Measurements from ENCODE around the gene UBE2J2.
"Not testable (repeated sequence)": the region's sequence is repeated elsewhere in the genome, so short reads cannot be mapped to it uniquely, and the experiment has no call there.

Gene UBE2J2

DNA sequence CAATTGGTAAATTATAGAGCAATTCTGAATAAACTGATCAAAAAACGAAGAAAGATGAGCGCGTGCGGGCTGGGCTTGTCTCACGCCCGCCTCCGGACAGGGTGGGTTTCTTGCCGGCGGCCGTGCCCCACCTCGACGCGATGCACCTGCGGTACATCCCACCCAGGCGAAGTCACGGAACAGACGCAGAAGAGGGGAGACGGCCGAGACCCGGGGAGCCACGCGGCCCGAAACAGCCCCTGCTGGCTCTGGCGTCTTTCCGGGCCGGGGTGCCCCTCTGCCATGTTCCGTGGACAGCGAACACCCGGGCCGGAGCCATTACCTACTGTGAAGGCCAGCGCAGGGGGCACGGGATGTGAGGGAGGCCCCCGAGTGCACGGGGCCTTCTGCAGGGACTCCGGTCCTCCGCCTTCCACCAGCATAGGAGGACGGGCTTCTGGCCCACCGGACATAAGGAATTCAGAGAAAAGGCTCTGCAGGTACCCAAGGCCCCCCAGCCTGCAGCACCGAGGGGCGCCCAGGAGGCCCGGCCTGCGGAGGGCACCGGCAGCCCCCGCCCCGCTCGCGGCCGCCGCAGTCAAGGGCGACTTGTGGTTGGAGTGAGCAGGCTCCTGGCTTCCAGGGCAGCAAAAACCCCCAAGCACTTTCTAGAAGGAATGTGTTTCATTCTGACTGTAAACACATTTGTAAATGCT is 19.5 kb downstream of the UBE2J2 start:
- no peak for DNase-seq

DNA sequence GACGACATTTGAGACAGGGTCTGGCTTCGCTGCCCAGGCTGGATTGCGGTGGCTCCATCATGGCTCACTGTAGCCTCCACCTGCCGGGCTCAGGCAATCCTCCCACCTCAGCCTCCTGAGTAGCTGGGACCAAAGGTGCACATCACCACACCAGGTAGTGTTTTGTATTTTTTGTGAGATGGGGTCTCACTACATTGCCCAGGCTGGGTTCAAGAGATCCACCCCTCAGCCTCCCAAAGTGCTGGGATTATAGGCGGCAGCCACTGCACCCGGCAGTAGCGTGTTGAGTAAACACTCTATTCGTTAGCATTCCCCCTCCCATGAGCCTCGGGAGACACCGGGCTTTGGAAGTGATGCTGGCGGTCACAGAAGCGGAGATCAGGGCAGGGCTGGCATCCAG is 20.3 kb downstream of the UBE2J2 start:
- no peak for DNase-seq

DNA sequence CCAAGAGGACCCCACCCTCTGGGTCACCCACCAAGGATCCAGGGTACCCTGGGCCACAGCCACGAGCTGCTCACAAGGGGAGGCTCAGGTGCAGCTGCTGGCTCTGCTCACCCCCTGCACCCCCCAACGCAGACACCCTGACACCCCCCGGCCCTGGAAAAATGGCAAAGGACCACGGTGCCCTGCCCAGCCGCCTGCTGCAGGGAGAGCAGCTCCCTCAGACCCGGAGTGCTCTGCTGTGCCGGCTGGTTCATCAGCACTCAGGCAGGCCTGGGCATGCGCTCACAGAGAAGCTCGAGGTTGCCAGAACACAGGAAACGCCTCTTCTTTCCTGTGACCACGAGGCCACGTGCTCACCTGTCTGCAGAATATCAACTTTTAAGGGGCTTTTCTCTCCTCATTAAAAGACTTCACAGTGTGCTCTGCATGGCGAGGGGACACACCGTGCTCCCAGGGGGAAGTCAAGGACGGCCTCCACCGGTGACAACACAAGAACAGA is 22.8 kb downstream of the UBE2J2 start:
- DNase-seq: no peak

DNA sequence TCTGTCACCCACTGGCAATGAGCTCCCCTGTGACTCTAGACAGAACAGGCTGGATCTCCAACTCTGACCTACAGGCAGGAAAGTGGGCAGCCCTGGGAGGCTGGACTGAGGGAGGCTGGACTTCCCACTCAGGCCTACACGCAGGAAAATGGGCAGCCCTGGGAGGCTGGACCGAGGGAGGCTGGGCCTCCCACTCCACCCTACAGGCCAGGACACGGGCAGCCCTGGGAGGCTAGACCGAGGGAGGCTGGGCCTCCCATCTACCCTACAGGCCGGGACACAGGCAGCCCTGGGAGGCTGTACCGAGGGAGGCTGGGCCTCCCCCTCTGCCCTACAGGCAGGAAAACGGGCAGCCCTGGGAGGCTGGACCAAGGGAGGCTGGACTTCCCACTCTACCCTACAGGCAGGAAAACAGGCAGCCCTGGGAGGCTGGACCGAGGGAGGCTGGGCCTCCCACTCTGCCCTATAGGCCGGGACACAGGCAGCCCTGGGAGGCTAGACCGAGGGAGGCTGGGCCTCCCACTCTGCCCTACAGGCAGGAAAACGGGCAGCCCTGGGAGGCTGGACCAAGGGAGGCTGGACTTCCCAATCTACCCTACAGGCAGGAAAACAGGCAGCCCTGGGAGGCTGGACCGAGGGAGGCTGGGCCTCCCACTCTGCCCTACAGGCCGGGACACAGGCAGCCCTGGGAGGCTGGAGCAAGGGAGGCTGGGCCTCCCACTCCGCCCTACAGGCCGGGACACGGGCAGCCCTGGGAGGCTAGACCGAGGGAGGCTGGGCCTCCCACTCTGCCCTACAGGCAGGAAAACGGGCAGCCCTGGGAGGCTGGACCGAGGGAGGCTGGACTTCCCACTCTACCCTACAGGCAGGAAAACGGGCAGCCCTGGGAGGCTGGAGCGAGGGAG is 25.4 kb downstream of the UBE2J2 start:
- DNase-seq: not testable (repeated sequence)

DNA sequence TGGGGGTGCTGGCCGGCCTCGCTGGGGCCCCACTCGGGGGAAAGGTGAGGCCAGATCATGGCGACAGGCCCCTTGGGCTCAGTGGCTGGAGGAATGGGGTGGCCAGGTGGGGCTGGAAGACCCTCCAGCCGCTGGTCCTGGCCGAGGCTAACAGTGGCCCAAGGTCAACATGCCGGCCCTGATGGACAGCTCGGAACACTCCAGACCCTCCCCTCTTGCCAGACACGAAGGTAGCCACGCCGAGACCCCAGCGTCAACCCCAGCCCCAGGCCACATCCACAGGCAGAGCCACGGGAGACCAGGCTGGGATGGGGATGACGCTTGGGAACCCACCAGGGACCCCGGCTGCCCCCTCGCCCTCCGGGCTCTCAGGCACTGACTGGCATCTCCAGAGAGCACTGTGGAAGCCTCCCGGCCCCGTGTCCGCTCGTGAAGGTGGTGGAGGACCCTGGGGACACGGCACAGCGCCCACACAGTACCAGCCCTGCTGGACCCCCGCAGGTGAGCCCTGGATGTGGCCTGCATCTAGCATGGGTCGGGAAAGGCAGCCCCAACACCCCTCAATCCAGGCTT is 26.2 kb downstream of the UBE2J2 start:
- DNase-seq: no peak

DNA sequence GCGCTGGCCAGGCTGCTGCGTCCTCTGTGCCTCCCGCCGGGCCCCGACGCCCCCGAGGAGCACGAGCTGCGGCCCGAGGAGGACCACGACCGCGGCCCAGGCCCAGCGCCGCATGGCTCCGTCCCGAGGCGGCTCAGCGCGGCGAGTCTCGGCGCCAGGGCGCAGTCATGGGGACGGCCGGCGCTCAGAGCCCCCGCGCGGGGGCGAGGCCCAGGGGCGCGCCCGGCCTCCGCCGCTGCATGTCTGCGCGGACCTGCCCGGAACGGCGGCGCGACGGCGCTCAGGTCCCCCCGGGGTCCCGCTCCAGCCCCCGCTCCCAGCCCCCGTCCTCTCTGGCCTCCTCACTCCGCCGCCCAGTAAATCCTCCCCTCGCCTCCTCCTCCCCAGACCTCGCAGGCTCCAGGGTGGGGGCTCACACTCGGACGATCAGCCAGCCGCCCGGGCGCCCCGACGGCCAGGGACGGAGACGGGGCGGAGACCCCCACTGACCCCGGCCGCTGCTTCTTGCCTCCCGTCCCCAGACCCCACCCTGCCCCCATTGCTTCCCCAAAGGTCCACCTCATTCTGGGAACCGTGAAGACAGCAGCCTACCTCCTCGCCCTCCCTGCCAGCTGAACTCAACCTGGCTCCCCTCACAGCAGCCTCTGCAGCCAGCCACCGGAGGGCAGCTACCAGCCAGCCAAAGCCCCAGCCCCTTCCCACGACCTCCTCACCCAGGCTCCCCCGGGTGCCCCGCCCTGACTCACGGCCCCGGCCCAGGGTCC is 26.9 kb downstream of the UBE2J2 start, which contains the start of gene C1QTNF12:
Gene C1QTNF12 (minus strand): TSS at position 146 of the 764 bp plus-strand sequence. CDS start 32 bp downstream, at position 114.
- no peak for DNase-seq

DNA sequence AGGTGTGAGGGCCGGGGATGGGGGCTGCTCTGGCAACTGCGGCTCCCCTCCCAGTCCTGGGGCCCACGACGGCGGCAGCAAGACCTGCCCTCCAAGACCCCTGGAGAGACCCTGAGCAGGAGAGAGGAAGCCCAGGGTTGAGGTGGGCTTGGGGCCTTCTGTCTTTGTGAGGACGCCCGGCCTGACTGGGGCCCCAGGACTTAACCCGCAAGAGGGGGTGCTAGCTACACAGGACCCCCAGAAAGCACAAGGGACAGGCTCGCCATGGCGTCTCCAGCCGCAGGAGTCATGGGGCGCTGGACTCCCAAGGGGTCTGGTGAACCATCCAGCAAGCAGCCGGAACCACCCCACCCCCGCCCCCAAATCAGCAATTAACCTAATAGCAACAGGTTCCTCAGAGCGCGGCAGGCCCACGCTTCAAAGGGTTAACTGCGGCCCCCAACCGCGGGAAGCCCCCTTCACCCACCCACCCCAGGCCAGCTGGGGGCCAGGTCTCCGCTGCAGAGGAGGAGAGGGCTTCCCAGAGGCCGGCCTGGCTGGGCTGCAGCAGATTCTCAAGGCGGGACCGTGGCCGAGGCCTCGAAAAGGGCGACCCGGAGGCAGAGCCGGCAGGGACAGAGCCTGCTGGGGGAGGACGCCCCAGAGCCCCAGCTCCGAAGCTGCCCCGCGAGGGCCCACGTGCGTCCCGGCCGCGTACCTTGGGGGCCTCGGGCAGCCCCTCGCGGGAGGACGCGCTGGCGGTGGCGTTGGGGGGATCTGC is 27.7 kb downstream of the UBE2J2 start:
- DNase-seq: no peak

DNA sequence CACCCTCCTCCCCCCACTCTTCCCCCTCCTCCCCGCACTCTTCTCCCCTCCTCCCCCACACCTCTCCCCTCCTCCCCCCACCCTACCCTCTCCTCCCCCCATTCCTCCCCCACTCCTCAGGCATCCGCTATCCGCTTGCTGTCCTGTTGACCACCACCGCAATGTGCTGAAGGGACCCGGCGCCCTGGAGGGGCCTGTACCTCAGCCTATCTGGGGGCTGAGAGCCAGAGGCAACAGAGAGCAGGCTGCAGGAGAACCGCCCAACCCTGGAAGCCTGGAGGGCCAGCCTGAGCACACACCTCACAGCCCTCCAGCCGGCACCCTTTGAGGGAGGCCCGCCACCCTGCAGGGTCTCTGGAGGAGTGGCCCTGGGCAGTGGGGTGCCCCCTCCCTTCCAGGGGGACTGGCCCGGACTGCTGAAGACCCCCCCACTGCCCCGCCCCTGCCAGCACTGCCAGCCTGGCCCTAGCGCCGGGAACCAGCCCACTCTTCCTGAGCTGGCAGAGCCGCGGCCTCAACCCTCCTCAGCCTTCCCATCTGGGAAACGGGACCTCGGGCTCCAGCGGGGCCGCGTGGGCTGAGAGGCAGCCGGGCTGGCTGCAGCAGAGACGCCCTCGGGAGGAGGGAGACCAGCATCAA is 28.4 kb downstream of the UBE2J2 start:
- DNase-seq: no peak

DNA sequence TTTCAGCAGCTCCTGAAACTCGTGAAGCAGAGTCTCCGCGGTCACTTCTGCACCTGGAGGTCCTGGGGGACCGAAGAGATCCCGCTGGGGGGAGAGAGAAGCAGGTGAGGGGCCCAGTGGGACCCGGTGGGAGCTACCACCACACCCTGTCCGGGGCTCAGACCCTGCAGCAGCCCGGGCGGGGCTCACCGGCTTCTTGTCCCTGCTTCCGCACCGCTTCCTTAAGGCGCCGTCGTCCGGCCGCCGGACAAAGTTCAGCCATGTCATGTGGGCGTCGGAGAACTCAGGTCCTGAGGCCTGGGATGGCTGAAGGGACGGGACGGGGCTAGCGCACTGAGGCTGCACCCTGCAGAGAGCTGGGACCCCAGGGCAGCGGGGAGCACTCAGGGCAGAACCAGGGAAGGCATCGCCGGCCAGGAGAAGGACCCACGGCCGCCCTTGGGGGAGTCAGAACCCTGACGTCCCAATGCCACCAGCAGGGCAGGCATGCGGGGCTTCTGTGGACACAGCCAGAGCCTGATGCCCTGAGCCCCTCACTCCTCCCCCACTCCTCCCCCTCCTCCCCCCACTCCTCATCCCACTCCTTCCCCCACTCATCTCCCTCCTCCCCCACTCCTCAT is 29.4 kb downstream of the UBE2J2 start:
- DNase-seq: no peak

DNA sequence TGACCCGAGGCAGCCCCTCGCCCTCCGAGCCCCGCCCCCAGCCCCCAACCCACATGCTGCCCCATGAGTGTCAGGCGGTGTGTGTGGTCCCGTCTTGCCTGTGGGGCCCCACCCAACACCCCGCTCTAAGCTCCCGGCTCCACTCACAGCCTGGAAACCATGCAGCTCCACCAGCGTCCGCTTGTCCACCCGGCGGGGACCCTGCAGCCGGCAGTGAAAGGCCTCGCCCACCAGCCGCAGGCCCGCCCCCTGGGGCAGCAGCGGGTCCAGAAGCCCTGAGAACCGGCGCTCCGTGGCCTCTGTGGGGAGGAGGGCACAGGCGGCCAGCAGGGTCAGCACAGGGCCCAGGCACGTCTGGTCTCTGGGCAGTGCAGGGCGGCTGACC is 29.9 kb downstream of the UBE2J2 start:
- no peak for DNase-seq

DNA sequence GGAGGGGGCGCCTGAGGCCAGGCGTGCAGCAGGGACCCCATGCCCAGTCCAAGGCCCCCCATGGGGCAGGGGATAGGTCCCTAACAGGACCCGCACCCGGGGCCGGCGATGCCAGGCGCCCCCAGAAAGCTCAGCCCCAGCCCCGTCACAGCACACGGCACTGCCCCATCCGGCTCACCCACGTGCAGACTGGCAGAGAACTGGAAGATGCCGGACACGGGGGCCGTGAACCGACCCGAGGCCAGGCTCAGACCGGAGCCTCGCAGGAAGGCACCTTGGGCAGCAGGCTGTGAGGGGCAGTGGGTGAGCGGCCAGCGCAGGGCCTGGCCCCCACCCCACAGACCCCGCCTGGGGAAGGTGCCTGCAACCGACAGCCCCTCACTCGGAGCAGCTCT is 30.4 kb downstream of the UBE2J2 start:
- no peak for DNase-seq

DNA sequence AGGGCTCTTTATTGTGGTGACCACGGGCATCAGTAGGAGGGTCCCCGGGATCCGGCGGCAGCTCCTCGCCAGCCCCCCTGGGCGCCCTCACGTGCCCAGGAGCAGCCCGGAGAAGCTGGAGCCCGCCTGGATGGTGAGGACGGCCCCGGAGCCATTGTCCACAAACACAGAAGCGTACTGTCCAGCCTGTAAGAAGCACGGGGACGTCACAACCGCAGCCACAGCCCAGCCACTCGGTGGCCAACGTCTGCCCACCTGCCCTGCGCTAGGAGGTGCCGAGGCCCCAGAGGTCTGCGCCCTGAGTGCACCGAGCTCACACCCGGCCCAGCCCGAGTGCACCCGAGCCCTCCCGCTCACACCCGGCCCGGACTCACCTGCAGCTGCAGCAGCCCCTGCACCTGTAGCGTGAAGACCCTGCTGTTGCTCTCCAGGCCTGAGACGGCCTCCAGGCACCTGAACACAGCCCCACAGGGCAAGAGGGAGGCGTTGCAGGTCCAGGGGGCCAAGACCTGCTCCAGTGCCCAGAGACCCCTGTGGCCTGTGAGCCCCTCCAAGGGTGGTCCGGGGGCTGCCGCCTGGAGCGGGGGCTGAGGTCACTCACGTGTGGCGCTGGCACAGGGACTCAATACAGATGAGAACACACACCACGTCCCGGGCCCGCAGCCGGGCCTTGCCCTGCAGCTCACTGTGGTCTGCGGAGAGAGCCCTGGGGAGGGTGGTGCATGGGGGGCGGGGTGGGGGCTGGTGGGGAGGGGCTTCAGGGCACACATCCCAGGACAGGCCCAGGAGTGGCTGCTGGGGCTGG is 31.0 kb downstream of the UBE2J2 start:
- no peak for DNase-seq

DNA sequence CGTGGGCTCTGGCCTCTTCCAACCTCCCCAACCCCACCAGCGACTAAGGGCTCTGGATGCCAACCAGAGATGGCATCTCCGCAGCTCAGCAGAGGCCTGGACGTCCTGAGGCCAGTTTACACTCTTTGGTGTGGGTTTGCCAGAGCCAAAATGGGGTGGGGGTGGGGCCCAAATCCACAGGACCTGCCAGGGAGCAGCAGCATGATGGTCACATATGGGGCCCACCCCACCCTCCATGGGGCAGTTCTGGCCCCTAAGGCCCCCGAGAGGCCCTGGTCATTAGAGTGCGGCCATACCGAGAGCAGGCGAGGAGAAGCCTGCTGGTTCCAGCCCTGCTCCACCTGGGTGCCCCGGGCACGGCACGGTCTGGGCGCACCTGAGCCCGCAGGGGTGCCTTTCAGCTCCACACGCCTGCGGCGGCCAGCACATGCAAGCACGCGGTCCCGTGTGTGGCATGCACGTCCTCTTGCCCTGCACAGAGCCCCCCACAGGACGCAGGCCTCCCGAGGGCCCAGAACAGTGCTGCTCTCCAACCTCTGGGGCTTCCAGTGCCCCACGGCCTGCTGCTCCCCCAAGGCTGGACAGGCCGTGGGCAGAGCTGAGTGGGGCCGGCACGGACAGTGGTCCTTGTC is 31.9 kb downstream of the UBE2J2 start:
- no peak for DNase-seq

DNA sequence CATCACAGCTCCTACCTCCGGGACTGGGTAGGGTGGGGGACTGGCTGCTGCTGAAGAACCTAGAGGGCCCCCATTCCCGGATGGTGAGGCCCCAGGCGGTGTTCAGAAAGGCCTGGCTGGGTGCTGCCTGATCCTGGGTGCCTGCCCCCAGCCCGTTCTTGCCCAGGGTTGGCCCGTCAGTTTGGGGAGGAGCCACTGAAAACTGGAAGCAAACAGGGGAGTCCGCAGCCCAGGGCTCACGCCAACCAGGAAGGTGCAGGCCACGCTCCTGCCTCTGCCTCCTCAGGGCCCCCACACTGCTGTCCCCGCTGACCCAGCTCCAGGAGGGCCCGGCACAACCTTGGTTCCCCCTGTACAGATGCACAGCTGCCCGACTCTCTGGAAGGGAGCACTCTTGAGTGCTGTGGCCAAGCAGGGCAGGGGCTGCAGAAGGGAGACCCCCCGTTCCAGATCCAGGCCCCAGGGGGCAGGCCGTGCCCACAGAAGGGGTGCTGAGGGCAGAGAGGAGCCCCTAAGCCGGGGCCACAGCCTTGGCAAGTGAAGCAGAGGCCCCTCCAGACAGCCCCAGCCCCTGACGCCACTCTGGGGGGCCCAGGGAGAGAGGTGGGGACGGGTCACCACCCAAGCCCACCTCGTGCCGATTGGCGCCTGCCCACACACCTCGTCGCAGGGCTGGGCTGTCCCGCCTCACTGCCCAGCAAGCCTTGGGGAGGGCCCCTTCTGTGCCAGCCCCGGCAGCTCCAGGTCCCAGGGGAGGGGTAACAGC is 32.6 kb downstream of the UBE2J2 start:
- DNase-seq: no peak

DNA sequence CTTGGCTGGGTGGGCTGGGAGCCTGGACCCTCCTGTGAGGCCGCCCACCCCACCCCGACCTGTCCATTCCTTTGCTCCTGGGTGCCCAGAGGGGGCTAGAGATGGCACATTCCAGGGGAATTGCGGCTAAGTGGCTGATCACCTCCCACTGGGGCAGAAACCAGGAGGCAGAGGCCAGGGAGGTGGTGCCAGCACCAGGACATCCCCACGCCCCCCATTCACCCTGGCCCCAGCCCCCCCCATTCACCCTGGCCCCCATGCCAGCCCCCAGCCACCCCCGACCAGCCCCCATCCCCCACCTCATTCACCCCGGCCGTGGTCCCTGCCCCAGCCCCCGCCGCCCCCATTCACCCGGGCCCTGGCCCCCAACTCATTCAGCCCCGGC is 33.3 kb downstream of the UBE2J2 start:
- DNase-seq: no peak

DNA sequence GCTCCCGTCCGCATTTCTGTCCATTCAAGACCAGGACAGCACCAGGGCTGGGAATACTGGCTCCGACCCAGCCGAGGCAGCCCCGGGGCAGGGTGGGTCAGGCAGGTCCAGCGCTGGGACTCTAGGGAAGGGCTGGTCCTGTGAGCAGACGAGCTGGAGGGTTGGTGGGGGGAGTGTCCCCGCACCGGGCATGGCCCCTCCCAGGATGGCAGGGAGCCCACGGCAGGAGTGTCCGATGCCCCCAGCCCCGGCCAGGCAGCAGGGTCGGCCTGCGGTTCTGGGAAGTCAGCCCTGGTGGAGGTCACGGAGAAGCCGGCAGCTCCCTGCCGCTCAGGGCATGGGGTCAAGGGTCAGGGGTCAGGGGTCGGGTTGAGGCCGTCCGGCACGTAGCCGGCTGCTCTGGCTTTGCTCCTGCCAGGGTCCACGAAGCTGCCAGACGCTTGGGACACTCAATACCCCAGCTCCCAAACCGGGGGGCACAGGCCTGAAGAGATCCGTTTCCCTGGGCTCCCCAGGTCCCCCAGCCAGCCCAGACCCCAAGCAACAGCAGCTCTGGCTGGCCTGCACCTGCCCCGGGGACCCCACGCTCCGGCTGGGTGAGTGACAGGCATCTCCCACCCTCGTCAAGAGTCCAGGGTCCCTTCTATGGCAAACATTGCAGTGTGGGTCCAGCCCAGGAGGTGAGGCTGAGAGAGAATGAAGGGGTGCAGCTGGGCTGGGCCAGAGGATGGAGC is 33.9 kb downstream of the UBE2J2 start:
- DNase-seq: no peak

DNA sequence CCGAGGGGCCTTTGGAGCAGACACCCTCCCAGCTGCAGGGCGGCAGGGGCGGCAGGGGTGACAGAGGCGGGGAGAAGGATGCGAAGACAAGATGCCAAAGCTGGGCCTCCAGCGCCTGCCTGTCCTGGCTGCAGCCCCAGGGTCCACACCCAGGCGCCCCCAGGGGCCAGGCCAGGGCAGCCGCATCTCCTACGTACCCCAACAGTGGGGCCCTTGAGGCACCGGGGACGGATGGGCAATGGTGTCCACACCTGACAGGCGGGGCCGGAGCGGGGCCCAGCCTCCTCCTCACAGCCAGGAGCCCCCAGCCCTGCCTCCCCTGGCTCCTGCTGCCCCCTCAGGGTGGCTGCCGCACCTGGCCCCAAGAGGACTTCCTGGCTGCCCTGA is 34.4 kb downstream of the UBE2J2 start:
- DNase-seq: no peak

DNA sequence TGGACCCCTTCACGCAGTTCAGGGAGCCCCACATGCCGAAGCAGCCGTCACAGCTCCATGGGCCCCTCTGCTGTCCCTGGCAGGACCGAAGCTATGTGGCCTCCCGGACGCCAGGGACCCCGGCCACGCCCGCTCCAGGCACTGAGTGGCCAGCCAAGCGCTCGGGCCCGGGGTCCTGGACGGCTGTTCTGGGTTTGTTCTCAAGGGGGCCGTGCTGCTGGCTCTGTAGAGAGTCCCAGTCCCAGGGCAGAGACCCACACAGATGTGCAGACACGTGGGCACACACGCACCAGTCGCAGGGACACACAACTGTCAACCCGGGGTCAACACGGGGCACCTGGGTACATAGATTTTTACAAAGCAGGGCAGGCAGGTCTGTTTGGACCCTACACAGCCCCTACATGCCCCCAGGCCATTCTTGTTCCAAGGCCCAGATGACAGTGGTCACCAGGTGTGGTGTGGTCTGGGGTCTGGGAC is 34.9 kb downstream of the UBE2J2 start:
- DNase-seq: no peak

Data from EL (cell line).